HepG2 (cell line): ENCODE results near the gene POU3F3. TPM values are rescaled to one million over a fixed set of nuclear protein-coding genes. Genes with fewer than 3 reads are reported as not detected.

Experiments used
- ATAC-seq: fragments of 200-7000 bp; cut with Tn5 transposase; 3 replicates; pipeline ENCODE4 v1.9.1; 2020; ENCODE audit warnings: mild to moderate bottlenecking, moderate library complexity
- BruUV-seq: library from RNA; stranded (reverse); fragments of 400-500 nt; replicated peaks from 2 replicates; lab custom pipeline; 2021; lab: Mats Ljungman, UMichigan
- CTCF ChIA-PET: fragments of 300-600 bp; formaldehyde crosslinking; extraction: SDS; loops from one replicate; lab custom pipeline; 2021; ENCODE audit warnings: low total read pairs, inconsistent platforms, low intra/inter-chr PET ratio; lab: Yijun Ruan, JAX
- POLR2A ChIA-PET: fragments of 350-600 bp; sonication (Branson Sonifier 250); formaldehyde crosslinking; loops from one replicate; lab custom pipeline; 2020; ENCODE audit warnings: antibody characterized with exemption, inconsistent platforms; lab: Yijun Ruan, JAX
- DNase-seq: peaks from one replicate; pipeline ENCODE4 v3.0.0-alpha.2; 2015; ENCODE audit warnings: low spot score
- FAIRE-seq: peaks from 3 replicates; lab custom pipeline; 2011; peaks lifted over from hg19 to GRCh38; lab: Jason Lieb, UNC
- H2AFZ ChIP-seq: one replicate; pipeline ENCODE4 v1.6.1; 2011; ENCODE audit warnings: low read length, inconsistent platforms
- H3K27ac ChIP-seq: fragments of 300-600 bp; 3 replicates; pipeline ENCODE4 v1.8.0; 2011; ENCODE audit warnings: mixed run types, mild to moderate bottlenecking, mixed read lengths, low read length, inconsistent platforms; ENCODE audit not compliant: insufficient read depth; ENCODE audit errors: extremely low read length
- H3K27me3 ChIP-seq, 2 experiments: fragments of 200-600 bp in 1 of 2; 2 replicates in 1 of 2; 3 replicates in 1 of 2; pipeline versions ENCODE4 v1.6.0 to v1.8.0; 2011; ENCODE audit warnings: low read length in 2 of 2, mild to moderate bottlenecking in 2 of 2, moderate library complexity in 2 of 2, inconsistent platforms in 1 of 2; ENCODE audit not compliant: insufficient read depth in 2 of 2, control insufficient read depth in 1 of 2
- H3K36me3 ChIP-seq, 2 experiments: fragments of 200-600 bp in 1 of 2; replicated peaks in 1 of 2; 2 replicates in 1 of 2; 3 replicates in 1 of 2; pipeline versions ENCODE4 v1.5.1 to v1.8.0; 2011; ENCODE audit warnings: low read length in 2 of 2, inconsistent platforms in 1 of 2; ENCODE audit not compliant: insufficient read depth in 2 of 2, control insufficient read depth in 1 of 2
- H3K4me1 ChIP-seq: 2 replicates; pipeline ENCODE4 v1.5.1; 2012; ENCODE audit warnings: low read length, inconsistent platforms; ENCODE audit not compliant: insufficient read depth
- H3K4me2 ChIP-seq: 2 replicates; pipeline ENCODE4 v1.6.0; 2011; ENCODE audit warnings: low read depth, low read length, inconsistent platforms
- H3K4me3 ChIP-seq, 3 experiments: fragments of 200-600 bp in 1 of 3; sonication (generic), shearing (Covaris generic) in 1 of 3; replicated peaks in 1 of 3; 2 replicates each; pipeline ENCODE4 v1.5.1; 2011 to 2016; ENCODE audit warnings: low read length in 3 of 3, inconsistent platforms in 2 of 3, low read depth in 2 of 3, mild to moderate bottlenecking in 2 of 3, control low read depth in 1 of 3, mixed read lengths in 1 of 3; ENCODE audit not compliant: insufficient read depth in 1 of 3
- H3K79me2 ChIP-seq: one replicate; pipeline ENCODE4 v1.6.1; 2011; ENCODE audit warnings: low read length, inconsistent platforms; ENCODE audit not compliant: insufficient read depth
- H3K9ac ChIP-seq: 2 replicates; pipeline ENCODE4 v1.6.0; 2011; ENCODE audit warnings: mild to moderate bottlenecking, low read depth, low read length, inconsistent platforms; ENCODE audit not compliant: insufficient read depth
- H3K9me3 ChIP-seq: 2 replicates; pipeline ENCODE4 v1.5.1; 2012; ENCODE audit warnings: mild to moderate bottlenecking, low read length
- H4K20me1 ChIP-seq: 2 replicates; pipeline ENCODE4 v1.6.0; 2011; ENCODE audit warnings: inconsistent platforms, mild to moderate bottlenecking, low read length, moderate library complexity; ENCODE audit not compliant: insufficient read depth
- EED ChIP-seq: sonication (generic); formaldehyde crosslinking; IDR thresholded peaks from 2 replicates; pipeline ENCODE4 v1.5.0; 2020; ENCODE audit warnings: mild to moderate bottlenecking, missing genetic modification reagents
- ELF4 ChIP-seq: sonication (generic); formaldehyde crosslinking; IDR thresholded peaks from 2 replicates; pipeline ENCODE4 v1.5.0; 2020; ENCODE audit warnings: missing genetic modification reagents, mild to moderate bottlenecking, moderate library complexity, borderline replicate concordance
- GLI4 ChIP-seq: sonication (generic); formaldehyde crosslinking; IDR thresholded peaks from 2 replicates; pipeline ENCODE4 v1.5.1; 2020; ENCODE audit warnings: missing genetic modification reagents, mild to moderate bottlenecking, moderate library complexity, borderline replicate concordance
- NCOA5 ChIP-seq: sonication (generic); formaldehyde crosslinking; IDR thresholded peaks from 2 replicates; pipeline ENCODE4 v1.4.0; 2020; ENCODE audit warnings: missing genetic modification reagents
- PHF21A ChIP-seq: sonication (generic); formaldehyde crosslinking; IDR thresholded peaks from 2 replicates; pipeline ENCODE4 v1.5.0; 2020; ENCODE audit warnings: mild to moderate bottlenecking, missing genetic modification reagents
- PITX1 ChIP-seq: sonication (generic); formaldehyde crosslinking; IDR thresholded peaks from 2 replicates; pipeline ENCODE4 v1.5.1; 2020; ENCODE audit warnings: mild to moderate bottlenecking, missing genetic modification reagents
- ZNF746 ChIP-seq: sonication (generic); formaldehyde crosslinking; IDR thresholded peaks from 2 replicates; pipeline ENCODE4 v1.8.0; 2022; ENCODE audit warnings: mild to moderate bottlenecking, missing genetic modification reagents
- ZNF784 ChIP-seq: sonication (generic); formaldehyde crosslinking; IDR thresholded peaks from 2 replicates; pipeline ENCODE4 v1.5.1; 2020; ENCODE audit warnings: missing genetic modification reagents, mild to moderate bottlenecking, borderline replicate concordance
- WGBS: methylation state at CpG from one replicate; pipeline ENCODE4 v1.1.6; 2017; ENCODE audit warnings: low lambda C conversion rate; 5-methylcytosine and 5-hydroxymethylcytosine counted together
- in situ Hi-C: cut with HindIII; loops from 2 replicates; pipeline ENCODE4 v1.10.0; 2017; ENCODE audit warnings: low pct_unique_long_range_greater_than_20kb; ENCODE audit not compliant: extremely low pct_ligation_motif_present
- intact Hi-C: fragments of 100-400 bp; cut with micrococcal nuclease; formaldehyde crosslinking; loops from one replicate; pipeline ENCODE4 v1.10.0; 2022; ENCODE audit not compliant: unreplicated experiment
- polyA plus RNA-seq, 8 experiments: library from polyadenylated mRNA; depleted of rRNA in 3 of 8; stranded (reverse) in 7 of 8; unstranded in 1 of 8; fragments of >200 nt; fragmentation: Illumina TruSeq in 4 of 8; extraction: Trizol in 4 of 8; gene quantifications; 2 replicates each; pipeline versions ENCODE4 v1.2.1 to v1.2.3, GENCODE V29; 2011 to 2016; ENCODE audit warnings: low read depth in 4 of 8, missing spikeins in 1 of 8, mixed read lengths in 1 of 8; ENCODE audit not compliant: insufficient read depth in 1 of 8
- total RNA-seq, 5 experiments: library from RNA; depleted of rRNA; stranded (reverse); fragments of >200 nt; fragmentation: Illumina TruSeq; extraction: Trizol; gene quantifications; 2 replicates each; pipeline ENCODE4 v1.2.3, GENCODE V29; 2016; ENCODE audit warnings: low read depth in 1 of 5

The POU3F3 gene
- total and polyA plus RNA-seq, 2 of the 13 experiments (the other 11 are each of a cell fraction or from before 2014, with no cell fraction given): not detected

GRCh38 chr2:104854498-104855220 lies 744 bp downstream of the POU3F3 start:
- Histone ChIP-seq H3K9me3 (no peaks in the 10 kb centered on the region), H3K36me3 (no peaks in the 10 kb centered on the region), H3K27ac (no peak overlapping the region), H2AFZ (no peak overlapping the region), H3K79me2 (no peaks in the 10 kb centered on the region), H3K9ac (no peak overlapping the region), H3K4me1 (peaks cover 6% of the 10 kb centered on the region; the same call in 1 of the 2 replicates), H3K27me3 (peaks cover 6 to 64% of the 10 kb centered on the region in 2 experiments; a peak in 4 of 5 replicates), H3K4me3 (no peak overlapping the region), H4K20me1 (no peaks in the 10 kb centered on the region), H3K4me2 (no peak overlapping the region)
- CTCF ChIA-PET: no interaction called here
- no peak for ATAC-seq
- BruUV-seq: no TSS peak
- TF ChIP-seq PITX1 (CRISPR knock-in tag): no peak
- POLR2A ChIA-PET: no interaction called here
- no peak for DNase-seq
- intact Hi-C loops (no loop called here), in situ Hi-C loops (loop anchor here (10.0 kb wide), 1 partner anchor 900 kb away; no protein-coding TSS in a partner anchor)
- WGBS: 65% methylated on average over 37 of the region's 48 CpGs
- FAIRE-seq: no peak

GRCh38 chr2:104855221-104856085 lies 1.5 kb downstream of the POU3F3 start:
- POLR2A ChIA-PET: no interaction called here
- Histone ChIP-seq H2AFZ (no peak overlapping the region), H4K20me1 (no peaks in the 10 kb centered on the region), H3K4me3 (no peak overlapping the region), H3K27me3 (peaks cover 6 to 65% of the 10 kb centered on the region in 2 experiments; a peak in 4 of 5 replicates), H3K79me2 (no peaks in the 10 kb centered on the region), H3K36me3 (no peaks in the 10 kb centered on the region), H3K27ac (no peak overlapping the region), H3K4me1 (peaks cover 6% of the 10 kb centered on the region; the same call in 1 of the 2 replicates), H3K9me3 (no peaks in the 10 kb centered on the region), H3K4me2 (no peak overlapping the region), H3K9ac (no peak overlapping the region)
- in situ Hi-C loops: loop anchor here (10.0 kb wide), 1 partner anchor 901 kb away; no protein-coding TSS in a partner anchor
- DNase-seq (no peak), FAIRE-seq (no peak), ATAC-seq (no peak)
- CTCF ChIA-PET: no interaction called here
- WGBS: 83% methylated on average over 120 of the region's 135 CpGs
- intact Hi-C loops: no loop called here
- no TSS peak for BruUV-seq
- TF ChIP-seq EED (CRISPR knock-in tag): no peak
- no peak for TF ChIP-seq ZNF746 (CRISPR knock-in tag)
- TF ChIP-seq ZNF784 (CRISPR knock-in tag): no peak
- TF ChIP-seq NCOA5 (CRISPR knock-in tag): no peak
- no peak for TF ChIP-seq ELF4
- TF ChIP-seq PHF21A (CRISPR knock-in tag): no peak
- no peak for TF ChIP-seq GLI4 (CRISPR knock-in tag)
